OCI-LY7 (cell line): ENCODE data around the gene PTPRO. TPM values are rescaled to one million over a fixed set of nuclear protein-coding genes. Genes with fewer than 3 reads are reported as not detected.

Experiments used
- BruUV-seq: library from RNA; stranded (reverse); fragments of 400-500 nt; replicated peaks from 2 replicates; lab custom pipeline; 2021; lab: Mats Ljungman, UMichigan
- CTCF ChIA-PET: fragments of 300-600 bp; sonication (Branson Sonifier 250); formaldehyde crosslinking; loops from one replicate; lab custom pipeline; 2022; ENCODE audit warnings: antibody characterized with exemption; ENCODE audit not compliant: unreplicated experiment; lab: Charles Lee
- POLR2A ChIA-PET: fragments of 300-600 bp; sonication (Branson Sonifier 250); formaldehyde crosslinking; loops from one replicate; lab custom pipeline; 2022; ENCODE audit warnings: antibody characterized with exemption; lab: Charles Lee
- DNase-seq: peaks from one replicate; pipeline ENCODE4 v3.0.0-alpha.2; 2015; ENCODE audit warnings: low spot score
- H2AFZ ChIP-seq: fragments of 200-600 bp; sonication (generic), shearing (Covaris generic); 2 replicates; pipeline ENCODE4 v1.6.1; 2014; ENCODE audit warnings: mild to moderate bottlenecking, antibody characterized with exemption, low read length, moderate library complexity
- H3K27ac ChIP-seq: fragments of 200-600 bp; sonication (generic); 2 replicates; pipeline ENCODE4 v1.5.1; 2014; ENCODE audit warnings: mixed run types, low read depth, mild to moderate bottlenecking, moderate library complexity, low read length, inconsistent platforms; ENCODE audit not compliant: poor library complexity, severe bottlenecking
- H3K36me3 ChIP-seq: fragments of 200-600 bp; sonication (generic); 2 replicates; pipeline ENCODE4 v1.6.1; 2014; ENCODE audit warnings: mild to moderate bottlenecking, antibody characterized with exemption, low read length, moderate library complexity, mixed read lengths; ENCODE audit not compliant: insufficient read depth
- H3K4me1 ChIP-seq: fragments of 200-600 bp; sonication (generic); 2 replicates; pipeline ENCODE4 v1.5.1; 2014; ENCODE audit warnings: mild to moderate bottlenecking, low read length; ENCODE audit not compliant: insufficient read depth, poor library complexity, severe bottlenecking
- H3K4me2 ChIP-seq: fragments of 200-600 bp; sonication (generic); 2 replicates; pipeline ENCODE4 v1.6.1; 2014; ENCODE audit warnings: mild to moderate bottlenecking, low read length
- H3K4me3 ChIP-seq: fragments of 200-600 bp; sonication (generic); 2 replicates; pipeline ENCODE4 v1.5.1; 2014; ENCODE audit warnings: mild to moderate bottlenecking, low read depth, low read length; ENCODE audit not compliant: poor library complexity, severe bottlenecking
- H3K79me2 ChIP-seq: fragments of 200-600 bp; sonication (generic); 2 replicates; pipeline ENCODE4 v1.6.1; 2016; ENCODE audit warnings: low read depth, mild to moderate bottlenecking, low read length, moderate library complexity, mixed read lengths; ENCODE audit not compliant: insufficient read depth
- H3K9me2 ChIP-seq: fragments of 200-600 bp; sonication (generic); 2 replicates; pipeline ENCODE4 v1.6.1; 2016; ENCODE audit warnings: mild to moderate bottlenecking, low read length, mixed read lengths; ENCODE audit not compliant: insufficient read depth
- H3K9me3 ChIP-seq: fragments of 200-600 bp; sonication (generic); 2 replicates; pipeline ENCODE4 v1.6.1; 2014; ENCODE audit warnings: mild to moderate bottlenecking, mixed run types, low read length, mixed read lengths
- H4K20me1 ChIP-seq: fragments of 200-600 bp; sonication (generic); 2 replicates; pipeline ENCODE4 v1.6.1; 2014; ENCODE audit warnings: mild to moderate bottlenecking, antibody characterized with exemption, low read length, moderate library complexity, mixed read lengths; ENCODE audit not compliant: insufficient read depth
- CTCF ChIP-seq: fragments of 200-600 bp; sonication (generic); conservative IDR thresholded peaks from 2 replicates; pipeline ENCODE4 v1.5.1; 2014; ENCODE audit warnings: mild to moderate bottlenecking, antibody characterized with exemption, low read length, moderate library complexity, mixed read lengths
- EZH2phosphoT487 ChIP-seq: fragments of 200-600 bp; sonication (generic); IDR thresholded peaks from 2 replicates; pipeline ENCODE4 v1.6.1; 2018; ENCODE audit warnings: low read depth, borderline replicate concordance, mild to moderate bottlenecking, mixed run types, antibody characterized with exemption, low read length, moderate library complexity, mixed read lengths
- intact Hi-C: fragments of 100-400 bp; cut with micrococcal nuclease; formaldehyde crosslinking; loops from one replicate; pipeline ENCODE4 v1.10.0; 2022; ENCODE audit not compliant: unreplicated experiment
- total RNA-seq, 2 experiments: library from RNA; depleted of rRNA in 1 of 2; stranded (reverse); fragments of >200 nt in 1 of 2; shearing (Covaris generic) in 1 of 2; gene quantifications; 2 replicates each; pipeline ENCODE4 v1.2.3, GENCODE V29; 2014 to 2022

The PTPRO gene
- total RNA-seq, 2 experiments from 2014 or later = 0.06 to 0.23 TPM

GRCh38 chr12:15591811-15592210 is 269.5 kb downstream of the PTPRO start:
- Histone ChIP-seq H3K27ac (no peak overlapping the region), H4K20me1 (no peaks in the 10 kb centered on the region), H3K79me2 (no peaks in the 10 kb centered on the region), H3K4me3 (no peak overlapping the region), H3K4me1 (no peaks in the 10 kb centered on the region), H3K9me2 (no peaks in the 10 kb centered on the region), H3K4me2 (no peak overlapping the region), H2AFZ (no peak overlapping the region), H3K9me3 (no peaks in the 10 kb centered on the region), H3K36me3 (no peaks in the 10 kb centered on the region)
- POLR2A ChIA-PET = no interaction called here
- CTCF ChIA-PET = no interaction called here
- no TSS peak for BruUV-seq
- intact Hi-C loops = no loop called here
- TF ChIP-seq EZH2phosphoT487 (no peak), CTCF (no peak)
- no peak for DNase-seq

- TF ChIP-seq EZH2phosphoT487 (no peak), CTCF (no peak)
- Histone ChIP-seq H3K4me3 (no peak overlapping the region), H2AFZ (no peak overlapping the region), H3K4me2 (no peak overlapping the region), H3K79me2 (no peaks in the 10 kb centered on the region), H3K9me3 (no peaks in the 10 kb centered on the region), H4K20me1 (no peaks in the 10 kb centered on the region), H3K27ac (no peak overlapping the region), H3K4me1 (no peaks in the 10 kb centered on the region), H3K36me3 (no peaks in the 10 kb centered on the region), H3K9me2 (no peaks in the 10 kb centered on the region)
- no peak for DNase-seq
- CTCF ChIA-PET = no interaction called here
- POLR2A ChIA-PET = no interaction called here
- no TSS peak for BruUV-seq
- intact Hi-C loops = no loop called here
These were observed 270.6 kb downstream of the PTPRO start for GRCh38 chr12:15592934-15593333.

- intact Hi-C loops = no loop called here
These were observed 273.9 kb downstream of the PTPRO start for GRCh38 chr12:15596174-15596573.

More at GRCh38 chr12:15596174-15596573, 273.9 kb downstream of the PTPRO start:
- Histone ChIP-seq H3K4me2 (no peak overlapping the region), H4K20me1 (no peaks in the 10 kb centered on the region), H3K9me2 (no peaks in the 10 kb centered on the region), H2AFZ (no peak overlapping the region), H3K27ac (no peak overlapping the region), H3K79me2 (no peaks in the 10 kb centered on the region), H3K4me1 (no peaks in the 10 kb centered on the region), H3K9me3 (no peaks in the 10 kb centered on the region), H3K4me3 (no peak overlapping the region), H3K36me3 (no peaks in the 10 kb centered on the region)
- no TSS peak for BruUV-seq
- ChIA-PET POLR2A (interaction anchor here (1.0 kb wide), 1 partner anchor 68 kb away, joined by 3 read pairs; no protein-coding TSS in a partner anchor), CTCF (no interaction called here)
- TF ChIP-seq CTCF (no peak), EZH2phosphoT487 (no peak)
- DNase-seq = no peak
